ENCODE data around the gene FBXO17.

Gene FBXO17

GRCh38 chr19:38893341-38893771, 82.2 kb downstream of the FBXO17 start:
- Histone ChIP-seq H3K36me3 (ENCODE audit: insufficient read depth, low read length) (peaks cover 22% of the 10 kb centered on the region), H3K79me2 (ENCODE audit: insufficient read depth, low read length) (peaks cover 14% of the 10 kb centered on the region), H3K27ac (ENCODE audit: low read length) (no peak overlapping the region), H3K9ac (ENCODE audit: low read depth, low read length) (no peak overlapping the region), H4K20me1 (ENCODE audit: insufficient read depth, low read length) (peaks cover 5% of the 10 kb centered on the region), H3K4me1 (ENCODE audit: insufficient read depth, low read length) (peaks cover 8% of the 10 kb centered on the region), H3K9me3 (ENCODE audit: insufficient read depth, low read length, severe bottlenecking) (no peaks in the 10 kb centered on the region), H3K27me3 (ENCODE audit: insufficient read depth, low read length, poor library complexity) (no peaks in the 10 kb centered on the region), H3K4me2 (ENCODE audit: insufficient read depth, low read length) (no peak overlapping the region), H2AFZ (ENCODE audit: low read depth, low read length) (no peak overlapping the region), H3K4me3 (ENCODE audit: low read depth in 1 of 2, low read length in 2 of 2) (no peak overlapping the region)
- ATAC-seq (ENCODE audit: insufficient read depth, low read depth) (no peak), DNase-seq (no peak)
- TF ChIP-seq EZH2 (IDR thresholded peaks at IDR 0.05; ENCODE audit: borderline replicate concordance, low read depth, low read length, severe bottlenecking) (no peak), CTCF (IDR thresholded peaks at IDR 0.05; ENCODE audit: borderline replicate concordance, extremely low read depth, low read length, poor library complexity, severe bottlenecking) (no peak)

GRCh38 chr19:38892841-38893240, 82.7 kb downstream of the FBXO17 start:
- Histone ChIP-seq H3K9ac (ENCODE audit: low read depth, low read length) (no peak overlapping the region), H2AFZ (ENCODE audit: low read depth, low read length) (no peak overlapping the region), H3K79me2 (ENCODE audit: insufficient read depth, low read length) (peaks cover 9% of the 10 kb centered on the region), H3K27ac (ENCODE audit: low read length) (no peak overlapping the region), H4K20me1 (ENCODE audit: insufficient read depth, low read length) (peaks cover under 1% of the 10 kb centered on the region; the same call in 1 of the 2 replicates), H3K4me1 (ENCODE audit: insufficient read depth, low read length) (peaks cover 3% of the 10 kb centered on the region; the same call in 1 of the 2 replicates), H3K4me2 (ENCODE audit: insufficient read depth, low read length) (no peak overlapping the region), H3K36me3 (ENCODE audit: insufficient read depth, low read length) (peaks cover 24% of the 10 kb centered on the region), H3K9me3 (ENCODE audit: insufficient read depth, low read length, severe bottlenecking) (no peaks in the 10 kb centered on the region), H3K27me3 (ENCODE audit: insufficient read depth, low read length, poor library complexity) (no peaks in the 10 kb centered on the region), H3K4me3 (ENCODE audit: low read depth in 1 of 2, low read length in 2 of 2) (no peak overlapping the region)
- DNase-seq, result no peak
- TF ChIP-seq EZH2 (IDR thresholded peaks at IDR 0.05; ENCODE audit: borderline replicate concordance, low read depth, low read length, severe bottlenecking), result no peak
- no peak for TF ChIP-seq CTCF (IDR thresholded peaks at IDR 0.05; ENCODE audit: borderline replicate concordance, extremely low read depth, low read length, poor library complexity, severe bottlenecking)
- no peak for ATAC-seq (ENCODE audit: insufficient read depth, low read depth)

- H3K27ac ChIP-seq (ENCODE audit: low read length), result no peak overlapping the region
- H3K4me1 ChIP-seq (ENCODE audit: insufficient read depth, low read length), result no peaks in the 10 kb centered on the region
- no peak for DNase-seq
- no peak overlapping the region for H3K4me2 ChIP-seq (ENCODE audit: insufficient read depth, low read length)
- H2AFZ ChIP-seq (ENCODE audit: low read depth, low read length), result no peak overlapping the region
- no peaks in the 10 kb centered on the region for H4K20me1 ChIP-seq (ENCODE audit: insufficient read depth, low read length)
- H3K79me2 ChIP-seq (ENCODE audit: insufficient read depth, low read length), result peaks cover 2% of the 10 kb centered on the region; the same call in 1 of the 2 replicates
- H3K27me3 ChIP-seq (ENCODE audit: insufficient read depth, low read length, poor library complexity), result no peaks in the 10 kb centered on the region
- H3K36me3 ChIP-seq (ENCODE audit: insufficient read depth, low read length), result peaks cover 29% of the 10 kb centered on the region
- no peaks in the 10 kb centered on the region for H3K9me3 ChIP-seq (ENCODE audit: insufficient read depth, low read length, severe bottlenecking)
- no peak for ATAC-seq (ENCODE audit: insufficient read depth, low read depth)
- H3K9ac ChIP-seq (ENCODE audit: low read depth, low read length), result no peak overlapping the region
- TF ChIP-seq EZH2 (IDR thresholded peaks at IDR 0.05; ENCODE audit: borderline replicate concordance, low read depth, low read length, severe bottlenecking) (no peak), CTCF (IDR thresholded peaks at IDR 0.05; ENCODE audit: borderline replicate concordance, extremely low read depth, low read length, poor library complexity, severe bottlenecking) (no peak)
- no peak overlapping the region for H3K4me3 ChIP-seq (ENCODE audit: low read depth in 1 of 2, low read length in 2 of 2)
These were observed 83.8 kb downstream of the FBXO17 start for GRCh38 chr19:38891771-38892170.

Data from DND-41 (cell line).